Gastrocnemius medialis (tissue), 4 donors: ENCODE data around the gene ARSI.

Experiments
- CTCF ChIP-seq, 5 experiments: fragments of 450-650 bp in 3 of 5; fragments of 200-600 bp in 2 of 5; sonication (generic) in 2 of 5; IDR thresholded peaks in 4 of 5; conservative IDR thresholded peaks in 1 of 5; 1 replicate in 4 of 5; 2 replicates in 1 of 5; pipeline ENCODE4 v1.5.1; 2016 to 2019; ENCODE audit warnings: antibody characterized with exemption in 5 of 5, mild to moderate bottlenecking in 3 of 5, moderate library complexity in 3 of 5
- POLR2A ChIP-seq, 2 donors: fragments of 450-650 bp; IDR thresholded peaks; one replicate each; pipeline ENCODE4 v1.6.1; 2017; ENCODE audit warnings: antibody characterized with exemption in 2 of 2, mild to moderate bottlenecking in 2 of 2, moderate library complexity in 2 of 2

GRCh38 chr5:150305095-150305494 is 2.4 kb upstream of the ARSI start:
- TF ChIP-seq CTCF (IDR thresholded peaks at IDR 0.05 in 4 of 5, conservative IDR thresholded peaks at IDR 0.05 in 1 of 5) (no peak), POLR2A (IDR thresholded peaks at IDR 0.05) (no peak)
